HepG2 (cell line): Measurements from ENCODE around the gene ASB3. TPM values are rescaled to one million over a fixed set of nuclear protein-coding genes. Genes with fewer than 3 reads are reported as not detected.

Experiments used
- ATAC-seq: fragments of 200-7000 bp; cut with Tn5 transposase; 3 replicates; pipeline ENCODE4 v1.9.1; 2020; ENCODE audit warnings: mild to moderate bottlenecking, moderate library complexity
- BruUV-seq: library from RNA; stranded (reverse); fragments of 400-500 nt; replicated peaks from 2 replicates; lab custom pipeline; 2021; lab: Mats Ljungman, UMichigan
- CTCF ChIA-PET: fragments of 300-600 bp; formaldehyde crosslinking; extraction: SDS; loops from one replicate; lab custom pipeline; 2021; ENCODE audit warnings: low total read pairs, inconsistent platforms, low intra/inter-chr PET ratio; lab: Yijun Ruan, JAX
- POLR2A ChIA-PET: fragments of 350-600 bp; sonication (Branson Sonifier 250); formaldehyde crosslinking; loops from one replicate; lab custom pipeline; 2020; ENCODE audit warnings: antibody characterized with exemption, inconsistent platforms; lab: Yijun Ruan, JAX
- DNase-seq: peaks from one replicate; pipeline ENCODE4 v3.0.0-alpha.2; 2015; ENCODE audit warnings: low spot score
- FAIRE-seq: peaks from 3 replicates; lab custom pipeline; 2011; peaks lifted over from hg19 to GRCh38; lab: Jason Lieb, UNC
- H2AFZ ChIP-seq: one replicate; pipeline ENCODE4 v1.6.1; 2011; ENCODE audit warnings: low read length, inconsistent platforms
- H3K27ac ChIP-seq: fragments of 300-600 bp; 3 replicates; pipeline ENCODE4 v1.8.0; 2011; ENCODE audit warnings: mixed run types, mild to moderate bottlenecking, mixed read lengths, low read length, inconsistent platforms; ENCODE audit not compliant: insufficient read depth; ENCODE audit errors: extremely low read length
- H3K27me3 ChIP-seq, 2 experiments: fragments of 200-600 bp in 1 of 2; 2 replicates in 1 of 2; 3 replicates in 1 of 2; pipeline versions ENCODE4 v1.6.0 to v1.8.0; 2011; ENCODE audit warnings: low read length in 2 of 2, mild to moderate bottlenecking in 2 of 2, moderate library complexity in 2 of 2, inconsistent platforms in 1 of 2; ENCODE audit not compliant: insufficient read depth in 2 of 2, control insufficient read depth in 1 of 2
- H3K36me3 ChIP-seq, 2 experiments: fragments of 200-600 bp in 1 of 2; replicated peaks in 1 of 2; 2 replicates in 1 of 2; 3 replicates in 1 of 2; pipeline versions ENCODE4 v1.5.1 to v1.8.0; 2011; ENCODE audit warnings: low read length in 2 of 2, inconsistent platforms in 1 of 2; ENCODE audit not compliant: insufficient read depth in 2 of 2, control insufficient read depth in 1 of 2
- H3K4me1 ChIP-seq: 2 replicates; pipeline ENCODE4 v1.5.1; 2012; ENCODE audit warnings: low read length, inconsistent platforms; ENCODE audit not compliant: insufficient read depth
- H3K4me2 ChIP-seq: 2 replicates; pipeline ENCODE4 v1.6.0; 2011; ENCODE audit warnings: low read depth, low read length, inconsistent platforms
- H3K4me3 ChIP-seq, 3 experiments: fragments of 200-600 bp in 1 of 3; sonication (generic), shearing (Covaris generic) in 1 of 3; replicated peaks in 1 of 3; 2 replicates each; pipeline ENCODE4 v1.5.1; 2011 to 2016; ENCODE audit warnings: low read length in 3 of 3, inconsistent platforms in 2 of 3, low read depth in 2 of 3, mild to moderate bottlenecking in 2 of 3, control low read depth in 1 of 3, mixed read lengths in 1 of 3; ENCODE audit not compliant: insufficient read depth in 1 of 3
- H3K79me2 ChIP-seq: one replicate; pipeline ENCODE4 v1.6.1; 2011; ENCODE audit warnings: low read length, inconsistent platforms; ENCODE audit not compliant: insufficient read depth
- H3K9ac ChIP-seq: 2 replicates; pipeline ENCODE4 v1.6.0; 2011; ENCODE audit warnings: mild to moderate bottlenecking, low read depth, low read length, inconsistent platforms; ENCODE audit not compliant: insufficient read depth
- H3K9me3 ChIP-seq: 2 replicates; pipeline ENCODE4 v1.5.1; 2012; ENCODE audit warnings: mild to moderate bottlenecking, low read length
- H4K20me1 ChIP-seq: 2 replicates; pipeline ENCODE4 v1.6.0; 2011; ENCODE audit warnings: inconsistent platforms, mild to moderate bottlenecking, low read length, moderate library complexity; ENCODE audit not compliant: insufficient read depth
- HNF4G ChIP-seq, 2 experiments: sonication (generic) in 1 of 2; formaldehyde crosslinking in 1 of 2; IDR thresholded peaks; 2 replicates each; pipeline versions ENCODE4 v1.4.0 to v1.6.1; 2011 to 2020; ENCODE audit warnings: borderline replicate concordance in 2 of 2, low read depth in 2 of 2, mild to moderate bottlenecking in 2 of 2, low read length in 1 of 2, missing genetic modification reagents in 1 of 2, moderate library complexity in 1 of 2
- IRF2 ChIP-seq: IDR thresholded peaks from 2 replicates; pipeline ENCODE4 v1.6.1; 2018; ENCODE audit warnings: missing genetic modification reagents, missing compliant biosample characterization
- NAIF1 ChIP-seq: sonication (generic); formaldehyde crosslinking; IDR thresholded peaks from 2 replicates; pipeline ENCODE4 v1.5.0; 2020; ENCODE audit warnings: mild to moderate bottlenecking, missing genetic modification reagents, borderline replicate concordance
- PLRG1 ChIP-seq: fragments of 450-650 bp; conservative IDR thresholded peaks from 2 replicates; pipeline ENCODE4 v1.6.1; 2016
- SNAPC5 ChIP-seq: sonication (generic); formaldehyde crosslinking; IDR thresholded peaks from 2 replicates; pipeline ENCODE4 v1.8.1; 2023; ENCODE audit warnings: mild to moderate bottlenecking, missing genetic modification reagents, borderline replicate concordance
- ZBTB43 ChIP-seq: sonication (generic); formaldehyde crosslinking; conservative IDR thresholded peaks from 2 replicates; pipeline ENCODE4 v1.4.0; 2020; ENCODE audit warnings: missing genetic modification reagents
- ZNF331 ChIP-seq: sonication (generic); formaldehyde crosslinking; IDR thresholded peaks from 2 replicates; pipeline ENCODE4 v1.4.0; 2020; ENCODE audit warnings: missing genetic modification reagents
- ZNF407 ChIP-seq: sonication (generic); formaldehyde crosslinking; IDR thresholded peaks from one replicate; pipeline ENCODE4 v1.5.1; 2020; ENCODE audit warnings: mild to moderate bottlenecking, missing genetic modification reagents; ENCODE audit errors: not compliant biosample characterization
- ZNF615 ChIP-seq: sonication (generic); formaldehyde crosslinking; IDR thresholded peaks from 2 replicates; pipeline ENCODE4 v1.5.0; 2020; ENCODE audit warnings: mild to moderate bottlenecking, missing genetic modification reagents, borderline replicate concordance
- WGBS: methylation state at CpG from one replicate; pipeline ENCODE4 v1.1.6; 2017; ENCODE audit warnings: low lambda C conversion rate; 5-methylcytosine and 5-hydroxymethylcytosine counted together
- in situ Hi-C: cut with HindIII; loops from 2 replicates; pipeline ENCODE4 v1.10.0; 2017; ENCODE audit warnings: low pct_unique_long_range_greater_than_20kb; ENCODE audit not compliant: extremely low pct_ligation_motif_present
- intact Hi-C: fragments of 100-400 bp; cut with micrococcal nuclease; formaldehyde crosslinking; loops from one replicate; pipeline ENCODE4 v1.10.0; 2022; ENCODE audit not compliant: unreplicated experiment
- polyA plus RNA-seq, 8 experiments: library from polyadenylated mRNA; depleted of rRNA in 3 of 8; stranded (reverse) in 7 of 8; unstranded in 1 of 8; fragments of >200 nt; fragmentation: Illumina TruSeq in 4 of 8; extraction: Trizol in 4 of 8; gene quantifications; 2 replicates each; pipeline versions ENCODE4 v1.2.1 to v1.2.3, GENCODE V29; 2011 to 2016; ENCODE audit warnings: low read depth in 4 of 8, missing spikeins in 1 of 8, mixed read lengths in 1 of 8; ENCODE audit not compliant: insufficient read depth in 1 of 8
- total RNA-seq, 5 experiments: library from RNA; depleted of rRNA; stranded (reverse); fragments of >200 nt; fragmentation: Illumina TruSeq; extraction: Trizol; gene quantifications; 2 replicates each; pipeline ENCODE4 v1.2.3, GENCODE V29; 2016; ENCODE audit warnings: low read depth in 1 of 5

The ASB3 gene
- total and polyA plus RNA-seq, 2 of the 13 experiments (the other 11 are each of a cell fraction or from before 2014, with no cell fraction given), result 40.1 to 41.8 TPM

- Histone ChIP-seq H3K9ac (no peak overlapping the region), H2AFZ (no peak overlapping the region), H3K36me3 (peaks cover 6 to 25% of the 10 kb centered on the region in 2 experiments), H3K4me1 (no peaks in the 10 kb centered on the region), H3K79me2 (no peaks in the 10 kb centered on the region), H3K27me3 (no peaks in the 10 kb centered on the region), H3K27ac (no peak overlapping the region), H3K4me2 (no peak overlapping the region), H3K9me3 (no peaks in the 10 kb centered on the region), H3K4me3 (no peak overlapping the region), H4K20me1 (no peaks in the 10 kb centered on the region)
- intact Hi-C loops, result no loop called here
- ChIA-PET CTCF (no interaction called here), POLR2A (no interaction called here)
- BruUV-seq, result no TSS peak
- WGBS, result 94% methylated on average over 4 of the region's 4 CpGs
- ATAC-seq (no peak), DNase-seq (no peak), FAIRE-seq (no peak)
- TF ChIP-seq ZNF615 (CRISPR knock-in tag), result no peak
- no peak for TF ChIP-seq ZBTB43 (CRISPR knock-in tag)
- no peak for TF ChIP-seq NAIF1 (CRISPR knock-in tag)
- no peak for TF ChIP-seq IRF2
- TF ChIP-seq PLRG1, result no peak
- in situ Hi-C loops, result no loop called here
These were observed 89.7 kb downstream of the ASB3 start for GRCh38 chr2:53697092-53697491.

- Histone ChIP-seq H3K4me1 (no peaks in the 10 kb centered on the region), H4K20me1 (no peaks in the 10 kb centered on the region), H3K79me2 (no peaks in the 10 kb centered on the region), H3K27me3 (no peaks in the 10 kb centered on the region), H3K9me3 (no peaks in the 10 kb centered on the region), H2AFZ (no peak overlapping the region), H3K36me3 (peaks cover 6 to 25% of the 10 kb centered on the region in 2 experiments), H3K27ac (no peak overlapping the region), H3K4me2 (no peak overlapping the region), H3K4me3 (no peak overlapping the region), H3K9ac (no peak overlapping the region)
- intact Hi-C loops, result no loop called here
- POLR2A ChIA-PET, result no interaction called here
- no peak for DNase-seq
- no peak for FAIRE-seq
- no peak for ATAC-seq
- CTCF ChIA-PET, result no interaction called here
- no TSS peak for BruUV-seq
- in situ Hi-C loops, result no loop called here
- 95% methylated on average over 4 of the region's 4 CpGs for WGBS
- no peak for TF ChIP-seq HNF4G (IDR thresholded peaks at IDR 0.05; ENCODE audit: borderline replicate concordance, low read depth, low read length)
- TF ChIP-seq HNF4G (CRISPR knock-in tag; IDR thresholded peaks at IDR 0.05; ENCODE audit: borderline replicate concordance, low read depth), result no peak
- no peak for TF ChIP-seq SNAPC5 (CRISPR knock-in tag)
- no peak for TF ChIP-seq ZNF407 (CRISPR knock-in tag)
- no peak for TF ChIP-seq ZNF331 (CRISPR knock-in tag)
These were observed 91.2 kb downstream of the ASB3 start for GRCh38 chr2:53695575-53695974.
